Limb (tissue), 2 donors: ENCODE measurements around the gene OR5H6.
"Not testable (repeated sequence)": the region's sequence is repeated elsewhere in the genome, so short reads cannot be mapped to it uniquely, and the experiment has no call there.

ENCODE experiments used
- DNase-seq, 2 donors: peaks; one replicate each; pipeline ENCODE4 v3.0.0-alpha.2; 2016; ENCODE audit errors: extremely low spot score in 2 of 2

The OR5H6 gene

DNA sequence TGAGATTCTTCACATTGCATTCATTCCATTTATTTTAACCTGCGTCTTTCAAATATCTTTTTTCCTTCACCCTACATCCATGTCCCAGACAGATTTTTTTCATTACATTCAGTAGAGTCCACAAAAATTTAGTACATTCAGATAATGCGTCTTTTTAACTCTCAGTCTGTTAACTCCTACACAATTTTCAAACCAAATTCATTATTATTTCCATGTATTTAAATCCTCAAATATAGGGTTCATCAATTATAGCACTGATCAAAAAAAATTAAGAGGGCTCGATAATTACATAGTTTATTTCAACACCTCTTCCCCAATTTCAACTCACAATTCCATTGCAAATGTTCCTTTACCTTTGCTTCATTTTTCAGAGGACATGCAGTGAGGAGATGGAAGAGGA is at the start of gene OR5H6:
Gene OR5H6 (plus strand): TSS at position 301 of the 400 bp plus-strand sequence. CDS start 89 bp downstream, at position 390.
- DNase-seq: no peak

DNA sequence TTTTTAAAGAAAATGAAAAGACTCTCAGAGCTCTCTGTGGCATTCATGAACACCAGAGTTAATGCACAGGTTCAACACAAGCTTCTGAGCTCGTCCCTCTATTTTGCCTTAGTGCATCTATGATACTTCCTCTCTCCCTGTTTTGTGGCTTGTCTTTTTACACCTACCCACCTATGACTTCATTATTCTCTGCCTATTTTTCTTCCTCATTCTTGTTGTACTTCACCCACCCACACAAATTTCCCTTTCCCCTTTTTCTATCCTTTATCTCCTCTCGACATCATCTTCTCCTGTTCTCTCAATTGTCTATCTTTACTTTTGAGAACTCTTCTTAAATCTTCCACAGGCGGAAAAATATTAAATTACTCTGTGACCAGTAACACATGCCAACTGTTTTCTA is 49.0 kb upstream of the OR5H6 start:
- DNase-seq: no peak

DNA sequence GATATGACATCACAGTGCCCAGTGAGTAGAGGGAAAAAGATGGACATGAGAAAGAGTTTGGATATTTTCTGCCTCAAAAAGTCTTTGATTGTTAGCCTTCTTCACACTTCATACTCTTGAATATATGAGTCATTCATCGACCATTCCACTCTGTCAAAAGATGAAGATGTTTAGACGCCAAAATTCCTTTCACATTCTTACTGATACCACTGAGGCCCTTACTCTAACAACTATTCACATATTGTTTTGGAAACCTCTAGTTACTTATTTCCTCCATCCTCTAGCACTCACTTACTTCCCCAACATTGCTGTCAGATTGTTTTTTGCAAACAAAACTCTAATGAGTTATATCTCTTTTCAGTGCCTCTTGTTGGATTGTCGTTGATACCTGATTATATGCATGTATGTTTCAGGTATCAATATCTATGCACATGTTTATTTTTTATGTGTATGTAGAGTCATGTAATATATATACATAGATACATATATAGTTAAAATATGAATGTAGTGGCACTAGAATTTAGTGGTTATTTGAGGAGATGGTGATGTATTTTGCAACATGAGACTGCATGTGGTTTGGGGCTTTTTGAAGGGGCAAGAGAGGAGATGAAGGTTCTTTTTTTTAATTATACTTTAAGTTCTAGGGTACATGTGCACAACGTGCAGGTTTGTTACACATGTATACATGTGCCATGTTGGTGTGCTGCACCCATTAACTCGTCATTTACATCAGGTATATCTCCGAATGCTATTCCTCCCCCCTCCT is 40.0 kb upstream of the OR5H6 start:
- no peak for DNase-seq

DNA sequence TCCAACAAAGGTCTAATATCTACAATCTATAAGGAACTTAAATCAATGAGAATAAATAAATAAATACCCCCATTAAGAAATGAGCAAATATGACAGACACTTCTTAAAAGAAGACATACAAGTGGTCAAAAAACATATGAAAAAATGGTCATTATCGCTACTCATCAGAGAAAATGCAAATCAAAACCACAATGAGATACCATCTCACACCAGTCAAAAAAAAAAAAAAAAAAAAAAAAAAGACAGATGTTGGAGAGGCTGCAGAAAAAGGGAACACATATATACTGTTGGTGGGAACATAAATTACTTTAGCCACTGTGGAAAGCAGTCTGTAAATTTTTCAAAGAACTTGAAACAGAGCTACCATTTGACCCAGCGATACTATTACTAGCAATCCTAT is 31.6 kb upstream of the OR5H6 start:
- DNase-seq: no peak

DNA sequence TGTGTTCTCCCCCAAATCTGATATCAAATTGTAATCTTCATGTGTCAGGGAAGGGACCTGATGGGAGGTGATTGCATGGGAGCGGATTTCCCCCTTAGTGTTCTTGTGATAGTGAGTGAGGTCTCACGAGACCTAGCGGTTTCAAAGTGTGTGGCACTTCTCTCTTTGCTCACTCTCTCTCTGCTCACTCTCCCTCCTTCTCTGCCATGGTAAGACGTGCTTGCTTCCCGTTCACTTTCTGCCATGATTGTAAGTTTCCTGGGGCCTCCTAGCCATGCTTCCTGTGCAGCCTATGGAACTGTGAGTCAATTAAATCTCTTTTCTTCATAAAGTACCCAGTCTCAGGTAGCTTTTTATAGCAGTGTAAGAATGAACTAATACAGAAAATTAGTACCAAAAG is 30.6 kb upstream of the OR5H6 start:
- no peak for DNase-seq

DNA sequence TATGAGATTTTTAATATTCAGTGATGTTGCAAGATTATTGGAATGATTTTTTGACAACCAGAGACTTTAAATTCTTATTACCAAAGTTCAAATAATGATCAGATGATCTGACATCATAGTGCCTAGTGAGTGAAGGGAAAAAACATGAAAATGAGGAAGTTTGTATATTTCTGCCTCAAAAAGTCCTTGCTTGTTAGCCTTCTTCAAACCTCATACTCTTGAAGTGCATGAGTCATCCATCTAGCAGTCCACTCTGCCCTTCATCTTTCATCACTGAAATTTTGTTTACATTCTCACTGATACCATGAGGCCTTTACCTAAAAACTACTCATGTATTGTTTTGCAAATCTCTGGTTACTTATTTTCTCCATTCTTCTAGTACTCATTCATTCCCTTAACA is 23.9 kb upstream of the OR5H6 start:
- DNase-seq: no peak

DNA sequence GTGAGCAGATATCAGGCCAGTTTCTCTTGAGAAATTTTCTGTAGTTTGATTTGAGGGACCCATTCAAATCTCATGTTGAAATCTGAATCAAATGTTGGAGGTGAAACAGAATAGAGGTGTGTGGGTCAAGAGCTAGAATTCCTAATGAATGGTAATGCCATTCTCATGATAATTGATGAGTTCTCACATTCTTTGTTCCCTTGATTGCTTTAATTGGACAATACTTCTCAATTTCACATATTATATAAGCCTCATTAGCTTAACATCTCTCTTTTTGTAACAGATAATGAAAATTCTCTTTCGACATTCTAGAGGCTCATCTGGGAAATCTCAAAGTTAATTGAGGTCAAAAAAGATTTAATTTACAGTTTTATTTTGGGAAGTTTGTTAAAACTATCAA is 21.9 kb upstream of the OR5H6 start:
- no peak for DNase-seq

DNA sequence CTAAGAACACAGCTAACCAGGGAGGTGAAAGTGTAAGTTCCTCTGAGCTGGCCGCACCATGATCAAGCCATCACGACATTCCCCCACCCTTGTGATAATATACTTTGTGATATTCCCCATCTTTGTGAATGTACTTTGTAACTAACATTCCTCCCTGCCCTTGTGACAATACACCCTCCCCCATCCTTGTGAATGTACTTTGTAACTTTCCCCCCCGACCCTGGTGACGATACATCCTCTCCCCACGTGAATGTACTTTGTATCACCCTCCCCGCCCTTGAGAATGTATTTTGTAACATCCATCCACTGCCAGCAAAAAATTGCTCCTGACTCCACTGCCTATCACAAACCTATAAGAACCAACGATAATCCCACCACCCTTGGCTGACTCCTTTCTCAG is 20.2 kb upstream of the OR5H6 start:
- no peak for DNase-seq

DNA sequence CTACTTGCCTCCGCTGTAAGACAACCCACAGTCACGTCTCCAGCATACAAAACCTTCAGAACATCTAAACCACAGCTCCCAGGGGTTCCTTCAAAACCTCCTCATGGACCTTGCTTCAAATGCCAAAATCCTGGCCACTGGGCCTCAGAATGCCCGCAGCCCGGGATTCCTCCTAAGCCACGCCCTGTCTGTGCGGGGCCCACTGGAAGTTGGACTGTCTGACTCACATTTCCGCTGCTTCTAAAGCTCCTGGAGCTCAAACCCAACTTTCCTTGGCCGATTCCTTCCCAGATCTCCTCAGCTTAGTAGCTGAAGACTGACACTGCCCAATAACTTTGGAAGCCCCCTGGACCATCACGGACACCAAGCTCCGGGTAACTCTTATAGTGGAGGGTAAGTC is 17.9 kb upstream of the OR5H6 start:
- DNase-seq: no peak

DNA sequence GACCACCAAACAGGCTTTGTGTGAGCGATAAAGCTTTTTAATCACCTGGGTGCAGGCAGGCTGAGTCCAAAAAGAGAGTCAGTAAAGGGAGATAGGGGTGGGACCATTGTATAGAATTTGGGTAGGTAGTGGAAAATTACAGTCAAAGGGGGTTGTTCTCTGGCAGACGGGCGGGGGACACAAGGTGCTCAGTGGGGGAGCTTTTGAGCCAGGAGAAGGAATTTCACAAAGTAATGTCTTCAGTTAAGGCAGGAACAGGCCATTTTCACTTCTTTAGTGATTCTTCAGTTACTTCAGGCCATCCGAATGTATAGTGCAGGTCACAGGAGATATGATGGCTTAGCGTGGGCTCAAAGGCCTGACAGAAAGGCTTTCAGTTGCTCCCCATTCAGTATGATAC is 8.0 kb upstream of the OR5H6 start:
- DNase-seq: not testable (repeated sequence)

DNA sequence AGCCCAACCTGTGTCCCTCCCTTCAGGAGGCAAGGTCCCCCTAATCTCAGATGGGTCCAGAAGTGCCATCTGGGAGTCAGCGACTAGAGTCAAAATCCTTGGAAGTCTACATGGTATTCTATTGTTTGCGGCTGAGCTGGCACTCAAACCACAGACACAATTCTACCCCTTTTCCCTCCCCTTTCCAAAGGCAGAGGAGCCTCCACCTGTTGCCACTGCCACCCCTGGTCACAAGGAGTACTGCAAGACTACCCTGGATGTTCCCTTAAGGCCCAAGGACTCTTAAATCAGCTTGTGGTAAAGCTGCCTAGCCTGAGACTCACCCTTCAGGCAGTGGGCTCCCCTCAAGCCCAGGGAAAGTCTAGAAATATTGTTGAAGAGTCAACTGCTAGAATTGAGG is 4.3 kb upstream of the OR5H6 start:
- no peak for DNase-seq

DNA sequence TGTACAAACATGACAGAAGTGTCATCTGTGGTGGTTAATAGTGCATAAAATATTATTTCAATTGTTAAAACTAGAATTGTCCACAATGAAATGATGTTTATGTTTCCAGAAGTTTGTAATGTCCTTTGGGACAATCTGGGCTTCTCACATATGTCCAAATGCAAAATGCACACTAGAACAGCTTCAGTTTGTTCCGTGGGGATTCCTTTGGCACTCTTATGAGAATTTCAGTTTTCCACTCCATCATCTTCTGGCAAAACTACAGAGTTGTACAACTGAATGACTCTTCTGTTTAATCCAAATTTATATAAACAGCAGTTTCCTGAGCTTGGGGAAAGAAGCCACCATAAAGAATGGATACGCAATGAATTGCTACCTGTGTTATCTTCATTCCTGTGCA is 2.0 kb upstream of the OR5H6 start:
- no peak for DNase-seq

DNA sequence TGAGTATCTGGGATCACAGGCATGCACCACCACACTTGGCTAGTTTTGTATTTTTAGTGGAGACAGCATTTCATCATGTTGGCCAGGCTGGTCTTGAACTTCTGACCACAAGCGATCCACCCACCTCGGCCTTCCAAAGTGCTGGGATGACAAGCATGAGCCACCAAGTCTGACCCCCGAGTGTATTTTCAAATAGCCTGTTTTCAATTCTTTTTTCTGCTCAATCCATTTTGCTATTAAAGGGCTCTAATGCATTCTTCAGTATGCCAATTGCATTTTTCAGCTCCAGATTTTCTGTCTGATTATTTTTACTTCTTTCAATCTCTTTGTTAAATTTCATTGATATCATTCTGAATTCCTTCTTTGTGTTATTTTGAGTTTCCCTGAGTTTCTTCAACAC is 5.8 kb downstream of the OR5H6 start:
- no peak for DNase-seq

DNA sequence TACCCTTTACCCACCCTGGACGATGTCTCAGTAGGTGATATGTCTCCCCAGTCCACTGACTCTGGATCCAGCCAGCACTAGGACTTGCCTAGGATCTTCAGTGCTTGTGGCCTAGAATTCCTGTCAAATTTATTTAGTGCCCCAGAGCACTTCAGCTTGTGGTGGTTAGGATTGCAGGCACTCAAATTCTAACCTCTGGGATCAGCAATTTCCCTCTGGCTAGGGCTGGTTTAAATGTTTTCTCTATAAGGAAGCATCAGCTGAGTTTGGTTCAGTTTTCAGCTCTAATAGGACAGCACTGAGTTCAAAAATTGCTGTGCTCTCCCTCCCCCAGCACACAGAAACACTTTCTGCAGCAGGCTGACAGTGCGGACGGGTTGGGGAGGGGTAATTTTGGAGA is 8.1 kb downstream of the OR5H6 start:
- no peak for DNase-seq

DNA sequence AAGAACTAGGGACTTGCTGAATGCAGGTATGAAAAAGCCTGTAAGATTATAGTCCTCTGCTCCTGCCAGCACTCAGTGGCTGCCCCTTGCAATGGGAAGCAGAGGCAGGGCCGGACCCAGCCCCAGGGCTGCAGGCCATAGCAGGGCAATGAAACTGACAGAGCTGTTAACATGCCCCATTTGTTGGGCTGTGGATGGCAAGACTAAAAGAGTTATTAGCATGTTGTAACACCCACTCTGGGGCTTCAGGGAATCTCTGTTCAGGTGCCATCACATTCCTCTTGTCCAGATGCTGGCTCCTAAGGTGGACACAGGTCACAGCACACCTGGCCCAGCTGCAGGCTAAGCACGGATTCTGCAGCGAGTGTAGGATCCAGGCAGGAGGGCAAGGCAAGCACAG is 10.9 kb downstream of the OR5H6 start:
- no peak for DNase-seq

DNA sequence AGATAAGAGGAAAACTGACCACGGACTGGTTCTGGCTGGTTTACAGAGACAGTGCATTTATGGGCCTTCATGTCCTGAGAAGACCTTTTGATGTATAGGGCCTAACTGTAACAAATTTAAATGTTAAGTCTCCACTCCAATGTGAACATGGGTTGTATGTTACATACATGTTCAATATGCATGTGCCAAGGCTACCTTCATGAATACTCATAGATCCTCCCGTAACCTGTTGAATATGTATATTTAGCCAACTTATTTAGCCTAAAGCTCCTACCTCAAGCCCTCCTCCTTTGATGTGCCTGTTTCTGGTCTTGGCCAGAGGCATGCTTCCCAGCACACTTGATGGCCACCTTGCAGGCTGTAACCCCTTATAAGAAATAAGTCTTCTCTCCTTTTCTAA is 18.2 kb downstream of the OR5H6 start, which contains the start of gene OR5H2:
Gene OR5H2 (plus strand): TSS at position 301 of the 400 bp plus-strand sequence. CDS start 398 bp downstream, outside the sequence.
- DNase-seq: no peak

DNA sequence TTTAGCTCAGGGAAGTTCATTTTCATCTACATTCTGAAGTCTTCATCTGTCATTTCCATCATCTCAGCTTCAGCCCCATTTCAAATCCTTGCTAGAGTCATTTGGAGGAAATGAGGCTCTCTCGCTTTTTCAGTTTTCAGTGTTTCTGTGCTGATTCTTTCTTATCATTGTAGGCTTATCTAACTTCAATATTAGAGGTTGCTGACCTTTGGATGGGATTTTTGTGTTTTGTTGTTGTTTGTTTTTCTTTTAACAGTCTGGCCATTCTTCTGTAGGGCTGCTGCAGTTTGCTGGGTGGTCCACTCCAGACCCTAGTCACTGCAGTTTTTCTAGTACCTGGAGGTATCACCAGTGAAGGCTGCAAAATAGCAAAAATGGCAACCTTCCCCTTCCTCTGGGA is 26.9 kb downstream of the OR5H6 start:
- DNase-seq: no peak

DNA sequence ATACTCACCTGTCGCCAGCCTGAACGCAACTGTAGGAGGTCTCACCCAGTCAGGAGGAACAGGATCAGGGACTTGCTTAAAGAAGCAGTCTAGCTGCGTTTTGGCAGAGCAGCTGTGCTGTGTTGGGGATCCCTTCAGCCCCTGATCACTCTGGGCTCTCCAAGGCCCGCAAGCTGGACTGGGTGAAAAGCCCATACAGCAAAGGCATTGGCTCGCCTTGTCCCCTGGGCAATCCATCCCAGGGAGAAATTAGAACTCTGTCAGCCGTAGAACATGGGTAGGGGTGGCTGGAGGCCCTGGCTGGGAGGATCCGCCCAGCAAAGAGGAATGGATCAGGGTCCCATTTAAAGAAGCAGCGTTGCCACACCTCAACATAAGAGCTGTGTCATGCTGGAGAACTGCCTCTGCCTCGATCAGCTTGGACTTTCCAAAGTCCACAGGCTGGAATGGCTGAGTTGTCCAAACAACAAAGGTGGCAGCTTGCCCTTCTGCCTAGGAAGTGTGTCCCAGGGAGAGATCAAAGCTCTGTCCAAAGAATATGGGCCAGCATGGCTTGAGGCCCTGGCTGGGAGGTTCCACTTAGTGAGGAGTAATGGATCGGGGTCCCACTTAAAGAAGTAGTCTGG is 27.4 kb downstream of the OR5H6 start:
- DNase-seq: no peak
